NOMO-1 treated with DMSO at 0.1 percent for 48 hours (cell line): Measurements from ENCODE around the gene SLC6A1.

Source experiments
- DNase-seq: peaks from one replicate; lab custom pipeline; 2025; ENCODE audit not compliant: unreplicated experiment; lab: John Stamatoyannopoulos, UW

SLC6A1 gene

DNA sequence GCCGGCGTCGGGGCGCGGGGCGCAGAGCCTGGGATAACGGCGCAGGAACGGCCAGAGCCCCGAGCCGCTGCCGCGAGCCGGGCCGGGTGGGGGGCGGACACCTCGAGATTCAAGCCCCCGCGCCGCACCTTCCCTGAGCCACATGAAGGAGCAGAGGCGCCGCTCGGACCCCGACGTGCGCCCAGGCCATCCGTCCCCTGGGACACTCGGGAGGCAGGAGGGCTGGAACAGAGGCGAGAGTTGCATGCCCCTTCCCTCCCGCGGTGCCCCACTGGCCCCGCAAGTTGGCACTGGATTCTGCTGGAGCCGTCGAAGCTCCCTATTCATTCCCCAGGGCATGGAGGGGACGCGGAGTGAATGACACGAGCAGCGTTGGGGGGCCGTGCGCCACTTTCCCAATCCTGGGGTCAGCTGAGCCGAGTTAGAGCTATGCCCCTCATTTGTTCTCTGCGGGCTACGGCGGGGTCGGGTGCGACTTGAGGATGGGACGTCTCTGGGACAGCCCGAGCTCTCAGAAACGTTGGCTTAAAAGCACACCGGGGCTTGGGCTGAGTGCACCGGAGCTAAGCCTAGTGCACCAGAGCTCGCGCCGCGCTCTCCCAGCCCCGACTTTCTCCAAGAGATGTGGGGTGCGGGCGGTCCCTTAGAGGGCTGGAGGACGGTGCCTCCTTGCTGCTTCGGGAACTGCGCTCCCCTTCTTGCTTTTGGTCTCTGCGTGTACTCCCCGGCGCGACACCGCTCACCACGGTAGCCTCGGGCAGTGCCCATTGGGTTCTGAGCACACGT is 588 bp downstream of the SLC6A1 start:
- DNase-seq: no peak

DNA sequence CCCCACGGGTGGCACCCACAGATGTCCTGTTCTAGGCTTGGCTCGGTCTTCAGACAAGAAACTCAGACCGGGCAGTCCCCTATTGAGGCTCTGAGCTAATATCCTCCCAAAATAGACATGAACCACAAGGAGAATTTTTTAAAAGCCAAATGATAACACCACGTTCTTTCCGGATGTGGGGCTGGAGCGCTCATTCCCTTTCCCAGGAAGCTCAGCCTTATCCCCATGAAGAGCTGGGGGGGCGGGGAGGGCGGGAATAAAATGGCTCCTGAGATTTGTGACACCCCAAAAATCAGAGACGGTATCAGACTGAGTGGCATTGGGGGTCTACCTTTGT is 1.1 kb downstream of the SLC6A1 start:
- DNase-seq: no peak

- no peak for DNase-seq
Measured at GRCh38 chr3:10994306-10994705, 1.8 kb downstream of the SLC6A1 start.

GRCh38 chr3:10995871-10996270 is 3.3 kb downstream of the SLC6A1 start:
- DNase-seq: no peak

GRCh38 chr3:10996345-10997013 is 3.9 kb downstream of the SLC6A1 start:
- DNase-seq: no peak

- no peak for DNase-seq
Measured at GRCh38 chr3:10997196-10997595, 4.6 kb downstream of the SLC6A1 start.

- no peak for DNase-seq
Measured at GRCh38 chr3:10998542-10998941, 6.0 kb downstream of the SLC6A1 start.

DNA sequence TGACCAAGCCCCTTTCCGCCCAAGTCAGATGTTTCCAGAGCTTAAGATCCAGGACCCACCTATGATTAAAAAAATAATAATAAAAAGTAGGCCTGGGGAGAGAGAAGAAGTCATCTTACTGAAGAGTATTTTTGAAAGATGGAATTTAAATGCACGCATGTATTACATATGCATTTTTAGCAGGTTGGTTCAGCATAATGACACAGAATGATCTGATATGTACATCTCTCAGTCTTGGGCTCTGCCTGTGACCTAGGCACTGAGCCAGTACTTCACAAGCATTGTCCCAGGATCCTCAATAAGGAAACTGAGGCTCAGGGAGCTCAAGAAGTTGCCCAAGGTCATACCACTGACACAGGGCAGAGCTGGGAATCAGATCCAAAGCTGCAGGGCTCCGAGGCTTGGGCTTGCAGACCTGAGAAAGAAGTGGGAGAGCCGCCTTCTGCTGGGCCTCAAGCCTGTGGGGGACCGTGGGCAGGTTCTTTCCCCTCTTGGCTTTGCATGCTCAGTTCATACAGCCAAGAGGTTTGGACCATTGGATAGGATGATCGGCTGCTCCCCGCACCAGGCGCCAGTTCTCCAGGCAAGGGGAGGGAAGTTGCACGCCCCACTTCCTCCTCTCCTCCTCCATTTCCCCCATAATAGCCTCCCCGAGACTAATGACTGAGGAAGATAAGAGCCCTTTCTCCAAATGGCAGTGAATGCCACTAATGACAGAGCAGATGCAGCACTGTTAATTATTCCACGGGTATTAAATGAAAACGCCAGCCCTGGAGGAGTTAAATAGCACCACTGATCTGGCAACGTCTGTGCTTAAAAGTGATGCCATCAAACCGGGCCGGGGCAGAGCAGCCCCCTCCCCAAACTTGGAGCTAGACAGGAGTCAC is 6.9 kb downstream of the SLC6A1 start:
- no peak for DNase-seq

DNA sequence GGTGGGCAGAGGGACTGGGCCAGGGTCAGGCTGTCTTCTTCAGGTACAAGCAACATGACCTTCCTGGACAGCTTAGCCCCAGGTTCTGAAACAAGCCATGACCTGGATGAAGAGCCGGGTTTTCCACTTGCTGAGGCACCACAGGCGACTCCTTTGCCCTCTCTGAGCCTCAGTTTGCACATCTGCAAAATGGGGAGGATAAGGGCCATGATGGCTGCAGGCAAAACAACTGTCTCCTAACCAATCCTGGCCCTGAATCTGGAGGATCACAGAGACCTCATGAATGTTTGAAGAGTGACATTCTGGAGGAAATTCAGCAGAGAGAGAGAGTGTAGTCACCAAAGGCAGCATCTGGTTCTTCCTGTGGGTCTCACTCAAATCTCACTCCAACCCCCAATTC is 8.0 kb downstream of the SLC6A1 start:
- no peak for DNase-seq

GRCh38 chr3:11001020-11001657 is 8.6 kb downstream of the SLC6A1 start:
- DNase-seq: no peak

DNA sequence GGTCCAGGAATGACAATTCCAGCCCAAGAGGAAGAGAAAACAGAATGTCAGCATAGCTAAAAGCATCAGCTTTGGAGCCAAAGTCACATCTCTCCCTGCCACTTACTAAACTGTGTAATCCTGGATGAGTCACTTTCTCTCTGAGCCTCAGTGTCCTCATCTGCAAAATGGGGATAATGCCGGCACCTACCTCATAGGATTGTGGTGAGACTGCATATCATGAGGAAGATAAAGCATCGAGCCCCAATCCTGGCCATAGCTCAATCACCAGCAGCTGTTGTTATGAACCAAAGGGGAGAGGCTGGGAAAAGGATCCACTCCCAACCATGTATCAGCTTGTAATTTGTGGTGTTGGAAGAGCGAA is 9.1 kb downstream of the SLC6A1 start:
- DNase-seq: no peak

DNA sequence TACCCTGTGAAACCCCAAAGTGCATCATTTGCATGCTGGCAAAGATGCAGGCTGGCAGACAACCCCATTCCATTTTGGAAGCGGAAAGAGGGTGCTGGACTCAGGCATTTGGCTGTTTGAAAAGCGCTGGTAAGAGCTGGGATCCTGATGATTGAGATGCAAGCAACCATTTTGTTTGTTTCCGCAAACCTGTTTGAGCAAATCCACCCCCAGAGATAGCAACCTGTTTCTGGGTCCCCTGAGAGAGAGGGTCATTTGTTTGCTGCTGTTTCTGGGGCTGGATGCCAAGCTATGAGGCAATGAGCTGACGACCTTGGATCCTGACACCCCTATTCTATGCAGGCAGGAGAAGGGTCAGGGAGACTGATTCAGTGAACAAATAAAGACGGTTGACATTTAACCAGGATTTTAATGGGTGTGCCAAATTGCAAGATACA is 9.8 kb downstream of the SLC6A1 start:
- no peak for DNase-seq

DNA sequence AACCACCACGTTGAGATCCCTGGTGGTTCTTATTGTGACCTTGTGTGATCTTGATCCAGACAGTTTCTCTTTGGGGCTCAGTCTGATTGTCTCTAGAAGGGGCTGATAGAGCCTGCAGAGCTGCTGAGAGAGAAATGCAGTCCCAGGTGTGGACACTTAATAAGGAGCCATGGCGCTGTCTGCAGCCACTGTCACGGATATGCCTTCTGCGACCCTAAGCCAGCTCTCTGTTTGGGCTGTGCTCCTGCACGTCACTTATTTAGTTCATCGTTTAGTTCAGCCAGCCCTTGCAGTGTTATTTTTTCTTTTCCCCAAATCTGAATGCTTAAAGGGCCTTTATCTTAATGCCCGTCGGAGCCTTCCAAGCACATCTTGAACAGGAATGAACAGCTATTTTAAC is 12.0 kb downstream of the SLC6A1 start:
- no peak for DNase-seq

GRCh38 chr3:11005686-11006256 is 13.2 kb downstream of the SLC6A1 start:
- no peak for DNase-seq

DNA sequence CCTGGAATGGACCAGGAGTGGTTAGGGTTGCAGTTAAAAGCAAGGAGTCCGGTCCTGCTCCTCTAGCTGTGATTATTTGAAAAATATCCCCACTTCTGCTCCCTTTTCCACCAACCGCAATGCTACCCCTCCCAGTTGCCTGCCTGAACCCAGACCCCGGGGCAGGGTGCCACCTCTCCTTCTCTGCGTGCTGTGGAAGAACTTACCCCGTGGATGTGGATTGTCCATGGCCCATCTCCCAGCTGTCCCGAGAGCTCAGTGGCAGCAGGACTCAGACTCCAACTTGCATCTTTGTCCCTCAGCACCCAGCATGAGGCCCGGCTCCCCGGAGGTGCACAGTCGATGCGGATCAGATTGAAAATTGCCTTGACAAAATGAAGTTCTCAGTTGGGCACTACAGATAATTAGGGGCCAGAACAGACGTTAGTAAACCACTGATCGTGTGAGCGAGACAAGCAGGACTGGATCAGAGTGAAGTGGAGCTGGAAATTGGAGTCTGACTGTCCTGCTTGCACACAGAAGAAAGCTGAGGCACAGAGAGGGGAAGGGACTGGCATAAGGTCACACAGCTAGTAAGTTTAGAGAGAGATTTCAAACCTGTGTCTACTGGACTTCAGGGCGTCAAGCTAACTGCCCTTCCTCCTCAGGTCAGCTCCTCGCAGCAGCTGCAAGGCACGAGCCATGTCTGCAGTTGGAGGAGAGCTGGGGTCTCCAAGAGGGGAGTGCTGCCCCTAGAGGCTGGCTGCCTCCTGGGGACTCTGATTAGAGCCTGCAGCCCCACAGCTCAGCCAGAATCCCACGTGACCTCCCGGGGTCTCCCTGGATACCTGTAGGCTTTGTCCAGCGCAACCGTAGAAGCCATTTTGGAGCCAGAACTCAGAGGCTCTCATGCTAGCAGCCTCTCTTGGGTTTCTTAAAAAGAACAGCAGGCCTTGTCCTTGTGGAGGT is 14.7 kb downstream of the SLC6A1 start:
- DNase-seq: no peak

GRCh38 chr3:11009898-11010297 is 17.4 kb downstream of the SLC6A1 start:
- DNase-seq: no peak

DNA sequence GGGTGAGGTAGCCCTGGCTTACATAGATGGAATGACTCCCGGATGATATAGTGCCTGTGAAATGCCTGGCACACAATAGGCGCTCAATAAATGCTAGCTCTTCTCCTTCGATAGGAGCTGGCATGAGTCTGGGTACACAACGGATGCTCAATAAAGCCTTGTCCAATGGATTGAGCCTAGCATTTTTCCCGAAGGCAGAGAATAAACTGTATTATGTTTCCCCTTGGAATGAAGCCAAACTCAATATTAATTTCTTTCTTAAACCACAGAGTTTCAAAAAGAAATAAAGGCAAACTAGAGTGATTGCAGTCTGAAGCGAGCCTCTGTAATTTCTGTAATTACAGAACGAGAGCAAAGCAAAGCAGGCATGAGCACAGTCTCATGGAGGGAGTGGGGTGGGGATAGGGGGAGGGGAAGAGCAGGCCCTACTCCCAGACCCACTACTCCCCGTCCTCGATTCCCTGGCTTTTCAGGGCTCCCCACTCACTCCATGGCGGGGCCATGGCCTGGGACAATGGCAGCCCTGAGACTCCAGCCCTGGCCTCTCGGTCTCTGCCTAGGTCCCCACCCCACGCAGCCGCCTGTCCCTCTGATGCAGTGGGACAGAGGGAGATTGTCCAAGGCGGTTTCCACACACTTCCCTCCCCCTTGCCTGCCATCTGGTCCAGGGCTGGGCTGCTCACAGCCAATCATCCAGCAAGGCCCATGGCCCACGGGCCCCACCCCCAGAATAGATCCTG is 18.0 kb downstream of the SLC6A1 start:
- no peak for DNase-seq

- DNase-seq: no peak
Measured at GRCh38 chr3:11014253-11014652, 21.7 kb downstream of the SLC6A1 start.

GRCh38 chr3:11014752-11015151 is 22.2 kb downstream of the SLC6A1 start:
- DNase-seq: no peak
